CD14-positive monocyte (primary cell): ENCODE results near the gene HVCN1. TPM values are rescaled to one million over a fixed set of nuclear protein-coding genes. Genes with fewer than 3 reads are reported as not detected.

Experiments used
- DNase-seq, 3 donors: peaks; one replicate each; pipeline ENCODE4 v3.0.0-alpha.2; 2011 to 2022
- H2AFZ ChIP-seq: 2 replicates; pipeline ENCODE4 v1.6.0; 2012; ENCODE audit warnings: mild to moderate bottlenecking, low read depth, low read length, inconsistent platforms; ENCODE audit not compliant: insufficient read depth, poor library complexity, severe bottlenecking
- H3K27ac ChIP-seq, 2 donors: 1 replicate in 1 of 2; 2 replicates in 1 of 2; pipeline ENCODE4 v1.5.1; 2012 to 2013; ENCODE audit warnings: low read length in 2 of 2, control low read depth in 1 of 2, inconsistent platforms in 1 of 2, low read depth in 1 of 2, mild to moderate bottlenecking in 1 of 2
- H3K27me3 ChIP-seq, 2 donors: one replicate each; pipeline versions ENCODE4 v1.6.0 to v1.6.1; 2011 to 2013; ENCODE audit warnings: low read length in 2 of 2; ENCODE audit not compliant: control insufficient read depth in 2 of 2, insufficient read depth in 2 of 2
- H3K36me3 ChIP-seq, 2 donors: replicated peaks in 1 of 2; 1 replicate in 1 of 2; 2 replicates in 1 of 2; pipeline versions ENCODE4 v1.5.1 to v1.6.1; 2012 to 2013; ENCODE audit warnings: low read length in 2 of 2, control low read depth in 1 of 2, inconsistent platforms in 1 of 2, mild to moderate bottlenecking in 1 of 2; ENCODE audit not compliant: insufficient read depth in 2 of 2, control insufficient read depth in 1 of 2
- H3K4me1 ChIP-seq, 2 donors: 1 replicate in 1 of 2; 2 replicates in 1 of 2; pipeline versions ENCODE4 v1.5.1 to v1.6.1; 2012 to 2013; ENCODE audit warnings: low read length in 2 of 2, control low read depth in 1 of 2, inconsistent platforms in 1 of 2, mild to moderate bottlenecking in 1 of 2, moderate library complexity in 1 of 2; ENCODE audit not compliant: insufficient read depth in 2 of 2, control insufficient read depth in 1 of 2
- H3K4me2 ChIP-seq: replicated peaks from 2 replicates; pipeline ENCODE3; 2012; ENCODE audit warnings: low read length, moderate library complexity, mild to moderate bottlenecking; ENCODE audit not compliant: poor library complexity, severe bottlenecking; ENCODE audit errors: extremely low read depth
- H3K4me3 ChIP-seq, 3 experiments: fragments of 200-600 bp in 1 of 3; sonication (generic) in 1 of 3; replicated peaks in 1 of 3; 1 replicate in 2 of 3; 2 replicates in 1 of 3; pipeline ENCODE4 v1.5.1; 2011 to 2013; ENCODE audit warnings: low read length in 3 of 3, mild to moderate bottlenecking in 3 of 3, control low read depth in 2 of 3, low read depth in 2 of 3, inconsistent platforms in 1 of 3, moderate library complexity in 1 of 3
- H3K79me2 ChIP-seq: 2 replicates; pipeline ENCODE4 v1.6.0; 2012; ENCODE audit warnings: mild to moderate bottlenecking, control low read depth, inconsistent platforms, low read length, moderate library complexity; ENCODE audit not compliant: insufficient read depth
- H3K9ac ChIP-seq: 2 replicates; pipeline ENCODE4 v1.6.0; 2017; ENCODE audit warnings: low read length, mild to moderate bottlenecking; ENCODE audit not compliant: insufficient read depth, poor library complexity, severe bottlenecking
- H3K9me3 ChIP-seq, 2 donors: replicated peaks in 1 of 2; 1 replicate in 1 of 2; 2 replicates in 1 of 2; pipeline versions ENCODE4 v1.5.1 to v1.6.1; 2012 to 2013; ENCODE audit warnings: low read length in 2 of 2, control low read depth in 1 of 2; ENCODE audit not compliant: control insufficient read depth in 1 of 2, insufficient read depth in 1 of 2
- H4K20me1 ChIP-seq: 2 replicates; pipeline ENCODE4 v1.6.0; 2012; ENCODE audit warnings: mild to moderate bottlenecking, low read length, control low read depth, moderate library complexity; ENCODE audit not compliant: insufficient read depth
- H3K27ac Mint-ChIP-seq, 7 donors: one replicate each; pipeline ENCODE4 v1.8.0; 2020; ENCODE audit warnings: mild to moderate bottlenecking in 7 of 7, mixed read lengths in 7 of 7, moderate library complexity in 6 of 7, inconsistent platforms in 2 of 7
- H3K27me3 Mint-ChIP-seq, 3 donors: one replicate each; pipeline ENCODE4 v1.8.0; 2021 to 2022; ENCODE audit warnings: low read depth in 3 of 3, mild to moderate bottlenecking in 3 of 3, mixed read lengths in 3 of 3, moderate library complexity in 3 of 3, inconsistent platforms in 1 of 3
- H3K36me3 Mint-ChIP-seq, 2 donors: one replicate each; pipeline ENCODE4 v1.8.0; 2020; ENCODE audit warnings: mixed read lengths in 2 of 2, inconsistent platforms in 1 of 2, mild to moderate bottlenecking in 1 of 2
- H3K4me1 Mint-ChIP-seq: one replicate; pipeline ENCODE4 v1.8.0; 2020; ENCODE audit warnings: mild to moderate bottlenecking, mixed read lengths
- H3K4me3 Mint-ChIP-seq, 2 donors: one replicate each; pipeline ENCODE4 v1.8.0; 2020; ENCODE audit warnings: mild to moderate bottlenecking in 2 of 2, mixed read lengths in 2 of 2, moderate library complexity in 1 of 2
- H3K9me3 Mint-ChIP-seq, 7 donors: one replicate each; pipeline ENCODE4 v1.8.0; 2020 to 2022; ENCODE audit warnings: mixed read lengths in 7 of 7, mild to moderate bottlenecking in 6 of 7, moderate library complexity in 6 of 7, inconsistent platforms in 2 of 7
- CTCF ChIP-seq: fragments of 200-600 bp; IDR thresholded peaks from one replicate; pipeline ENCODE4 v1.8.0; 2022; ENCODE audit warnings: antibody characterized with exemption, mild to moderate bottlenecking
- WGBS: methylation state at CpG from one replicate; pipeline ENCODE4 v1.1.5; 2013; ENCODE audit warnings: missing lambda C conversion rate; ENCODE audit not compliant: insufficient coverage; 5-methylcytosine and 5-hydroxymethylcytosine counted together
- intact Hi-C, 2 donors: fragments of 100-400 bp; cut with micrococcal nuclease; formaldehyde crosslinking; loops; one replicate each; pipeline versions ENCODE4 v1.15.0 to v1.15.1; 2023
- polyA plus RNA-seq, 3 donors: library from polyadenylated mRNA; depleted of rRNA in 1 of 3; unstranded in 2 of 3; stranded (reverse) in 1 of 3; fragments of 300-500 nt in 2 of 3; fragments of >200 nt in 1 of 3; fragmentation: Illumina TruSeq in 2 of 3; gene quantifications; 1 replicate in 2 of 3; 2 replicates in 1 of 3; pipeline ENCODE4 v1.2.3, GENCODE V29; 2012 to 2021

Gene HVCN1
- polyA plus RNA-seq, 3 donors, result 119 to 167 (median 121) TPM

GRCh38 chr12:110696283-110696682 lies 7.4 kb upstream of the HVCN1 start:
- Histone ChIP-seq H2AFZ (no peak overlapping the region), H3K9me3 (no peaks in the 10 kb centered on the region), H3K36me3 (no peaks in the 10 kb centered on the region), H3K4me2 (no peak overlapping the region), H4K20me1 (no peaks in the 10 kb centered on the region), H3K79me2 (peaks cover 24% of the 10 kb centered on the region), H3K4me1 (peaks cover 83 to 84% of the 10 kb centered on the region in 2 donors), H3K27me3 (no peaks in the 10 kb centered on the region), H3K9ac (no peak overlapping the region), H3K27ac (peak overlapping the region; percentile 76 to 90), H3K4me3 (no peak overlapping the region)
- Mint-ChIP-seq H3K27ac (peak overlapping the region in 6 of 7 donors; percentile 84 to 94 (median 91)), H3K4me1 (peaks cover 81% of the 10 kb centered on the region), H3K4me3 (no peak overlapping the region), H3K9me3 (no peaks in the 10 kb centered on the region), H3K27me3 (peaks cover 0 to 2% (median 1%) of the 10 kb centered on the region in 3 donors), H3K36me3 (peaks cover 0 to 3% of the 10 kb centered on the region in 2 donors)
- DNase-seq, result no peak
- no peak for TF ChIP-seq CTCF
- intact Hi-C loops, result loop anchor here in 1 of 2 donors (2.0 to 10.0 kb wide), 3 partner anchors 89 to 245 kb away; partner anchors contain the start of gene ARPC3
- WGBS, result 82% methylated on average over 2 of the region's 3 CpGs

- Mint-ChIP-seq H3K4me1 (peaks cover 94% of the 10 kb centered on the region), H3K27ac (peak overlapping the region; percentile 94 to 98 (median 97)), H3K4me3 (peak overlapping the region; percentile 13 to 76), H3K27me3 (no peaks in the 10 kb centered on the region), H3K36me3 (peaks cover 0 to 3% of the 10 kb centered on the region in 2 donors), H3K9me3 (no peaks in the 10 kb centered on the region)
- H3K9me3 ChIP-seq, result no peaks in the 10 kb centered on the region
- H3K4me1 ChIP-seq, result peaks cover 99 to 100% of the 10 kb centered on the region in 2 donors
- intact Hi-C loops, result loop anchor here in 1 of 2 donors (5.0 to 10.0 kb wide), 2 partner anchors 48 to 140 kb away; partner anchors contain the start of gene PPP1CC
- DNase-seq, result peak; percentile 70 to 86 (median 85)
- no peaks in the 10 kb centered on the region for H4K20me1 ChIP-seq
- TF ChIP-seq CTCF, result no peak
- H2AFZ ChIP-seq, result peak overlapping the region; percentile 39
- peak overlapping the region in 1 of 3 experiments; percentile 65 for H3K4me3 ChIP-seq
- no peaks in the 10 kb centered on the region for H3K36me3 ChIP-seq
- peaks cover 28% of the 10 kb centered on the region for H3K79me2 ChIP-seq
- H3K27ac ChIP-seq, result peak overlapping the region; percentile 76 to 90
- no peaks in the 10 kb centered on the region for H3K27me3 ChIP-seq
- 4% methylated on average over 12 of the region's 12 CpGs for WGBS
- H3K9ac ChIP-seq, result peak overlapping the region; percentile 62
- peak overlapping the region; percentile 64 for H3K4me2 ChIP-seq
Observed at GRCh38 chr12:110694330-110694901, 5.5 kb upstream of the HVCN1 start.
